Erythroblast (primary cell): ENCODE results near the gene RILP.

Experiments
- GATA1 ChIP-seq: IDR thresholded peaks from 2 replicates; pipeline ENCODE4 v1.6.1; 2011; ENCODE audit warnings: low read depth, mild to moderate bottlenecking, control low read depth, low read length, moderate library complexity
- POLR2A ChIP-seq: IDR thresholded peaks from 2 replicates; pipeline ENCODE4 v1.6.1; 2011; ENCODE audit warnings: mild to moderate bottlenecking, low read length

DNA sequence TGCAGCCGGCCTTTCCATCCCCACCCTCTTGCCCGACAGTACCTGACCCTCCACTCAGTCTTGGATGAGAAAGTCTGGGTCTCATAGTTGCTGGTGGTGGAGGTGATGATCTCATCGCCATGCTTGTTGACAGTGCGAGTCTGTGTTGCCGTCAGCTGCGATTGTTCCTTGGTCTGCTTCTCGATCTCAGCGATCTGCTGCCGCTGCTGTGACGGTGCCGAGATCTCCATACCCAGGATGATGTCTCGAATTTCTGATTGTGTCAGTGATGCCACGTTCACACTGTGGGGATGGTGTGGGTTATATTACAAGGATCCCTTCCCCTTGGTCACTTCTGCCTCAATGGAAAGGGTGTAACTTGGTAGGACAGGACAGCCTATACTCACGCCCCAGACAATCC, 4.1 kb upstream of the RILP start:
- TF ChIP-seq GATA1 (no peak), POLR2A (no peak)
